HCT116 (cell line): ENCODE results near the gene CAMK1D. TPM values are rescaled to one million over a fixed set of nuclear protein-coding genes. Genes with fewer than 3 reads are reported as not detected.
A peak's percentile ranks its signal among the peaks of the same experiment; 100 is the strongest.

Experiments used
- ATAC-seq: fragments of 200-7000 bp; cut with Tn5 transposase; 2 replicates; pipeline ENCODE4 v1.9.1; 2020; ENCODE audit warnings: mild to moderate bottlenecking, moderate library complexity
- BruUV-seq: library from RNA; stranded (reverse); fragments of 400-500 nt; replicated peaks from 2 replicates; lab custom pipeline; 2021; lab: Mats Ljungman, UMichigan
- CTCF ChIA-PET: fragments of 300-600 bp; sonication (Branson Sonifier 250); formaldehyde crosslinking; loops from one replicate; lab custom pipeline; 2021; ENCODE audit warnings: antibody characterized with exemption; lab: Charles Lee
- POLR2A ChIA-PET: fragments of 300-600, 350-600 bp; sonication (Branson Sonifier 250); formaldehyde crosslinking; loops from one replicate; lab custom pipeline; 2021; ENCODE audit warnings: antibody characterized with exemption; lab: Charles Lee
- RAD21 ChIA-PET, 2 experiments: fragments of 300-600 bp; sonication (Branson Sonifier 250); formaldehyde crosslinking; loops; one replicate each; lab custom pipeline; 2023; ENCODE audit warnings: low total read pairs in 2 of 2; ENCODE audit not compliant: uncharacterized antibody in 2 of 2, unreplicated experiment in 2 of 2, low non-redundant PET in 1 of 2; lab: Charles Lee
- DNase-seq: peaks from one replicate; pipeline ENCODE4 v3.0.0-alpha.2; 2010; ENCODE audit warnings: low read depth, low spot score
- H2AFZ ChIP-seq: fragments of 200-600 bp; shearing (Covaris generic), sonication (generic); 2 replicates; pipeline ENCODE4 v1.6.1; 2017; ENCODE audit warnings: low read depth, mixed run types, mixed read lengths, antibody characterized with exemption, low read length; ENCODE audit not compliant: poor library complexity, severe bottlenecking
- H3K27ac ChIP-seq: 2 replicates; pipeline ENCODE4 v1.5.1; 2012; ENCODE audit warnings: low read depth, low read length
- H3K27me3 ChIP-seq: fragments of 200-600 bp; sonication (generic); 2 replicates; pipeline ENCODE4 v1.6.1; 2016; ENCODE audit warnings: mixed run types, low read length, mixed read lengths; ENCODE audit not compliant: insufficient read depth
- H3K36me3 ChIP-seq, 2 experiments: fragments of 200-500 bp in 1 of 2; fragments of 200-600 bp in 1 of 2; sonication (Bioruptor generic) in 1 of 2; sonication (generic) in 1 of 2; 2 replicates each; pipeline versions ENCODE4 v1.5.1 to v1.6.1; 2014 to 2016; ENCODE audit warnings: low read length in 2 of 2, inconsistent platforms in 1 of 2, mixed read lengths in 1 of 2, mixed run types in 1 of 2; ENCODE audit not compliant: insufficient read depth in 2 of 2, control insufficient read depth in 1 of 2
- H3K4me1 ChIP-seq, 2 experiments: fragments of 200-600 bp in 1 of 2; sonication (generic) in 1 of 2; 2 replicates each; pipeline versions ENCODE4 v1.5.1 to v1.6.1; 2012 to 2017; ENCODE audit warnings: low read length in 2 of 2, inconsistent platforms in 1 of 2, mild to moderate bottlenecking in 1 of 2, mixed read lengths in 1 of 2, mixed run types in 1 of 2, moderate library complexity in 1 of 2; ENCODE audit not compliant: insufficient read depth in 2 of 2, control insufficient read depth in 1 of 2
- H3K4me2 ChIP-seq: fragments of 200-600 bp; sonication (generic); 2 replicates; pipeline ENCODE4 v1.6.1; 2017; ENCODE audit warnings: mixed run types, low read length, mixed read lengths
- H3K4me3 ChIP-seq, 2 experiments: fragments of 200-600 bp in 1 of 2; sonication (generic) in 1 of 2; replicated peaks in 1 of 2; 2 replicates each; pipeline ENCODE4 v1.5.1; 2011 to 2016; ENCODE audit warnings: low read length in 2 of 2, control low read depth in 1 of 2, low read depth in 1 of 2, mild to moderate bottlenecking in 1 of 2, mixed read lengths in 1 of 2, mixed run types in 1 of 2
- H3K79me2 ChIP-seq: fragments of 200-600 bp; sonication (generic); 2 replicates; pipeline ENCODE4 v1.6.1; 2017; ENCODE audit warnings: mild to moderate bottlenecking, mixed run types, low read length, moderate library complexity, mixed read lengths; ENCODE audit not compliant: insufficient read depth
- H3K9ac ChIP-seq: fragments of 200-600 bp; sonication (generic); 2 replicates; pipeline ENCODE4 v1.6.1; 2016; ENCODE audit warnings: low read length, mixed read lengths
- H3K9me2 ChIP-seq: fragments of 200-600 bp; sonication (generic), shearing (Covaris generic); 2 replicates; pipeline ENCODE4 v1.6.1; 2017; ENCODE audit warnings: mixed run types, mild to moderate bottlenecking, moderate library complexity; ENCODE audit not compliant: insufficient read depth
- H3K9me3 ChIP-seq, 2 experiments: fragments of 200-500 bp in 1 of 2; fragments of 200-600 bp in 1 of 2; sonication (Bioruptor generic) in 1 of 2; sonication (generic) in 1 of 2; 2 replicates each; pipeline ENCODE4 v1.6.1; 2014 to 2017; ENCODE audit warnings: low read length in 2 of 2, mixed read lengths in 2 of 2, inconsistent platforms in 1 of 2, low read depth in 1 of 2, mild to moderate bottlenecking in 1 of 2, mixed run types in 1 of 2, moderate library complexity in 1 of 2; ENCODE audit not compliant: control insufficient read depth in 1 of 2, insufficient read depth in 1 of 2
- H4K20me1 ChIP-seq: fragments of 200-600 bp; sonication (generic), shearing (Covaris generic); 2 replicates; pipeline ENCODE4 v1.6.1; 2017; ENCODE audit warnings: mixed run types, mild to moderate bottlenecking, moderate library complexity; ENCODE audit not compliant: insufficient read depth
- CEBPB ChIP-seq: IDR thresholded peaks from 2 replicates; pipeline ENCODE4 v1.6.1; 2012; ENCODE audit warnings: low read depth
- EGR1 ChIP-seq: IDR thresholded peaks from 2 replicates; pipeline ENCODE4 v1.6.1; 2012; ENCODE audit warnings: low read depth
- ELF1 ChIP-seq: IDR thresholded peaks from 2 replicates; pipeline ENCODE4 v1.6.1; 2012; ENCODE audit warnings: low read depth, borderline replicate concordance
- EZH2 ChIP-seq: fragments of 200-600 bp; sonication (generic); IDR thresholded peaks from 2 replicates; pipeline ENCODE4 v1.6.1; 2017; ENCODE audit warnings: antibody characterized with exemption, mixed run types
- EZH2phosphoT487 ChIP-seq: fragments of 200-600 bp; IDR thresholded peaks from 2 replicates; pipeline ENCODE4 v1.6.1; 2018; ENCODE audit warnings: antibody characterized with exemption, borderline replicate concordance
- FOSL1 ChIP-seq: IDR thresholded peaks from 2 replicates; pipeline ENCODE4 v1.6.1; 2012; ENCODE audit warnings: low read depth
- MAX ChIP-seq: IDR thresholded peaks from 2 replicates; pipeline ENCODE4 v1.6.1; 2012
- POLR2A ChIP-seq: IDR thresholded peaks from 2 replicates; pipeline ENCODE4 v1.7.0; 2011; ENCODE audit warnings: borderline replicate concordance; ENCODE audit not compliant: insufficient read depth, insufficient read length; ENCODE audit errors: extremely low read depth
- RAD21 ChIP-seq: IDR thresholded peaks from 2 replicates; pipeline ENCODE4 v1.6.1; 2012; ENCODE audit warnings: low read depth, mild to moderate bottlenecking
- SIN3A ChIP-seq: IDR thresholded peaks from 2 replicates; pipeline ENCODE4 v1.6.1; 2012; ENCODE audit warnings: low read depth
- SRF ChIP-seq: IDR thresholded peaks from 2 replicates; pipeline ENCODE4 v1.6.1; 2012; ENCODE audit warnings: low read depth
- TCF7L2 ChIP-seq: IDR thresholded peaks from 2 replicates; pipeline ENCODE4 v1.7.0; 2011; ENCODE audit warnings: borderline replicate concordance, inconsistent platforms; ENCODE audit not compliant: insufficient read depth, insufficient read length; ENCODE audit errors: extremely low read depth
- ZNF274 ChIP-seq: fragments of 200-500 bp; sonication (Bioruptor generic); IDR thresholded peaks from 2 replicates; pipeline ENCODE4 v1.6.1; 2014; ENCODE audit warnings: mild to moderate bottlenecking, low read depth, low read length, inconsistent platforms
- intact Hi-C: fragments of 100-400 bp; cut with micrococcal nuclease; formaldehyde crosslinking; loops from 2 replicates; pipeline ENCODE4 v1.10.0; 2022
- total RNA-seq: library from RNA; stranded (reverse); gene quantifications from one replicate; pipeline ENCODE4 v1.2.1, GENCODE V29; 2021; ENCODE audit not compliant: unreplicated experiment
- TF ChIP-seq, protein P1 (sequence below): IDR thresholded peaks from 2 replicates; pipeline ENCODE4 v1.6.1; 2011; ENCODE audit warnings: mild to moderate bottlenecking, low read length, moderate library complexity; ENCODE audit not compliant: insufficient replicate concordance; ENCODE audit errors: extremely low read depth
- TF ChIP-seq, protein P2 (sequence below): IDR thresholded peaks from 2 replicates; pipeline ENCODE4 v1.6.1; 2012

The CAMK1D gene
- total RNA-seq, 1 experiment from 2014 or later: 9.6 TPM

DNA sequence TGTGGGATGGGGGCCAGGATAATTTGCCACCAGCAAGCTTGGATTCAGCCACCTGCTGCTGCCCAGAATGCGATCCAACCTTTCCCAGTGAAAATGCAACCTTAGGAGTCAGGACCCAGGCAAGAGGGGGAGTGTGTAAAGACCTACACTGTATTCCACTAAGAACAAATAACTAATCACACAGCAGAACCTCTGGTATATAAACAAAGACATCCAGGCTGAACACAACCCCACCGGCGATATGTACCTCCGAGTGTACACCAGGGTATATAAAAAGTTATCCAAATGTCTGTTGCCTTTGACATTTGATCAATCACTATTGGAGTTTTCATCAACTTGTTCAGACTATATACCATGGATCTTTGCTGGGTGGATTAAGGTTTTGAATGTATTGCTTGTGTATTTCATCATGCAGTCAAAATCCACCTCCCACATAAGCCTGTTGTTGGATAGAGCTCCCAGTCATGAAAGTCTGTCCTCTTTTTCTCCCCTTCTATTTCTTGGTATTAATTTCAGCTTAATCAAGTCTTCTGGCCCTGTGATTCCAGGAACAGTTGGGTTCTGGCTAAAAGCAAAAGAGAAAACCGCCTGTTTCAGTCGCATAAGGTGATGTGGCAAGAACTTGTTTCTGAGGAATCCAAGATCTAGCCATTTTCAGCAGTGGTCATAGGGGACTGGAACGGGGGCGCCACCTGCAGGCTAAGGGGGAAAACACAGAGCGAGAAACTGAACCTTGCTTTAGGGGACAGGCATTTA, 361.4 kb downstream of the CAMK1D start (continued):
- TF ChIP-seq, protein P1, sequence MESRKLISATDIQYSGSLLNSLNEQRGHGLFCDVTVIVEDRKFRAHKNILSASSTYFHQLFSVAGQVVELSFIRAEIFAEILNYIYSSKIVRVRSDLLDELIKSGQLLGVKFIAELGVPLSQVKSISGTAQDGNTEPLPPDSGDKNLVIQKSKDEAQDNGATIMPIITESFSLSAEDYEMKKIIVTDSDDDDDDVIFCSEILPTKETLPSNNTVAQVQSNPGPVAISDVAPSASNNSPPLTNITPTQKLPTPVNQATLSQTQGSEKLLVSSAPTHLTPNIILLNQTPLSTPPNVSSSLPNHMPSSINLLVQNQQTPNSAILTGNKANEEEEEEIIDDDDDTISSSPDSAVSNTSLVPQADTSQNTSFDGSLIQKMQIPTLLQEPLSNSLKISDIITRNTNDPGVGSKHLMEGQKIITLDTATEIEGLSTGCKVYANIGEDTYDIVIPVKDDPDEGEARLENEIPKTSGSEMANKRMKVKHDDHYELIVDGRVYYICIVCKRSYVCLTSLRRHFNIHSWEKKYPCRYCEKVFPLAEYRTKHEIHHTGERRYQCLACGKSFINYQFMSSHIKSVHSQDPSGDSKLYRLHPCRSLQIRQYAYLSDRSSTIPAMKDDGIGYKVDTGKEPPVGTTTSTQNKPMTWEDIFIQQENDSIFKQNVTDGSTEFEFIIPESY: no peak
- TF ChIP-seq SIN3A: no peak
- peak; percentile 90 for TF ChIP-seq CEBPB

DNA sequence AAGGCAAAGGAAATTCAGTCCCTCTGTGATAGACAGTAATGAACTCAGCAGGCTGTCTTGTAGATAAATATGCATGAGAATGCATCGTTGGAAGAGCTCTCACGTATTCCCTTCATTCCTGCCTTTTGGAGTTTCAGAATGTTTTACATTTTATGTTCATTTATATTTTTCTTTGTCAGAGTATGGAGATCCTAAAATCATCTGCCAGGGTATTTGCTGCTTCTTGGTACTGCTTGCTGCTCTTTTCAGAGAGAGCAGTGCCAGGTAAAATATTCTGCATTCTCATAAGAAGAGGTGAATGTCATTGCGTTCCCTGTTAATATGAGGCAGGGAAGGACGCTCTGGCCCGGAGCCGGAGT, 362.0 kb downstream of the CAMK1D start:
- ChIA-PET POLR2A (no interaction called here), CTCF (interaction anchor here (0.8 to 3.8 kb wide), 8 partner anchors 9 to 457 kb away, joined by 3 to 32 read pairs (median 4); partner anchors contain the start of gene OPTN), RAD21 (interaction anchor here in 1 of 2 experiments (1.9 kb wide), 1 partner anchor 446 kb away, joined by 5 read pairs; no protein-coding TSS in a partner anchor)
- no peak overlapping the region for H3K9ac ChIP-seq
- no peaks in the 10 kb centered on the region for H3K79me2 ChIP-seq
- BruUV-seq: no TSS peak
- no peaks in the 10 kb centered on the region for H3K9me2 ChIP-seq
- no peaks in the 10 kb centered on the region for H4K20me1 ChIP-seq
- H3K27ac ChIP-seq: no peak overlapping the region
- H3K4me1 ChIP-seq: peaks cover 34 to 50% of the 10 kb centered on the region in 2 experiments
- no peaks in the 10 kb centered on the region for H3K9me3 ChIP-seq
- DNase-seq (no peak), ATAC-seq (no peak)
- no peaks in the 10 kb centered on the region for H3K36me3 ChIP-seq
- intact Hi-C loops: loop anchor here (1.0 to 10.0 kb wide), 4 partner anchors 363 to 917 kb away; no protein-coding TSS in a partner anchor
- TF ChIP-seq ZNF274 (no peak), TCF7L2 (no peak), RAD21 (no peak), EZH2phosphoT487 (no peak), SRF (no peak), CEBPB (no peak), ELF1 (no peak), FOSL1 (no peak), POLR2A (no peak), MAX (no peak), EGR1 (no peak), EZH2 (no peak)
- TF ChIP-seq, protein P2, sequence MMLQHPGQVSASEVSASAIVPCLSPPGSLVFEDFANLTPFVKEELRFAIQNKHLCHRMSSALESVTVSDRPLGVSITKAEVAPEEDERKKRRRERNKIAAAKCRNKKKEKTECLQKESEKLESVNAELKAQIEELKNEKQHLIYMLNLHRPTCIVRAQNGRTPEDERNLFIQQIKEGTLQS: no peak
- TF ChIP-seq, protein P1: no peak
- H3K27me3 ChIP-seq: no peaks in the 10 kb centered on the region
- no peak overlapping the region for H3K4me2 ChIP-seq
- no peak overlapping the region for H2AFZ ChIP-seq
- H3K4me3 ChIP-seq: no peak overlapping the region
